ENCODE results near the gene SFPQ. TPM values are rescaled to one million over a fixed set of nuclear protein-coding genes. Genes with fewer than 3 reads are reported as not detected.
"Not testable (repeated sequence)": the region's sequence is repeated elsewhere in the genome, so short reads cannot be mapped to it uniquely, and the experiment has no call there.

The SFPQ gene
- total RNA-seq = 276 and 355 TPM in 2 replicates

GRCh38 chr1:35192853-35193664 is at the start of gene SFPQ:
TSS of gene SFPQ (minus strand) at chr1:35193145. CDS start at chr1:35193049, 96 bp downstream.
- peak; percentile 99 for DNase-seq

DNA sequence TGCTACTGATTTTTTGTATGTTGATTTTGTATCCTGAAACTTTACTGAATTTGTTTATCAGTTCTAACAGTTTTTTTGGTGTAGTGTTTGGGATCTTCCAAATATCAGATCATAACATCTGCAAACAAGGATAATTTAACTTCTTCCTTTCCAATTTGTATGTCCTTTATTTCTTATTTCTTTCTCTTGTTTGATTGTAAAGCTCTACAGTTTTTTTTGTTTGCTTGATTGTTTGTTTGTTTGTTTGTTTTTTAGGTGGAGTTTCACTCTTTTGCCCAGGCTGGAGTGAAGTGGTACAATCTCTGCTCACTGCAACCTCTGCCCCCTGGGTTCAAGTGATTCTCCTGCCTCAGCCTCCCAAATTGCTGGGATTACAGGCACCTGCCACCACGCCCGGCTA is 43.8 kb upstream of the SFPQ start:
- DNase-seq = not testable (repeated sequence)

DNA sequence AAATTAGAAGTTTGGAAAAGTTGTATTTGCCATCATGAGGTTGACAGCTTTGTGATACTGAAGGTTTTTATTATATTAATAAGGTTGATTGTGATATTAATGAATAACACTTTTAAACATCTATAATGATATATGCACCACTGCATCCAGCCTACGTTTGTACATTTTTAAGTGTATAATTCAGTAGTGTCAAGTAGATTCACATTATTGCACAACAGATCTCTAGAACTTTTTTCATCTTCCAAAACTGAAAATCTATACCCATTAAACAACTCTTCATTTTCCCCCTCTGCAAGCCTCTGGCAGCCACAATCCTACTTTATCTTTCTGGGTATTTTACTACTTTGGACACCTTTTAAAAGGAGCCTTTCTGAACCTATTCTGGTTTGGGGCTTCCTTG is 38.3 kb upstream of the SFPQ start:
- DNase-seq = no peak

DNA sequence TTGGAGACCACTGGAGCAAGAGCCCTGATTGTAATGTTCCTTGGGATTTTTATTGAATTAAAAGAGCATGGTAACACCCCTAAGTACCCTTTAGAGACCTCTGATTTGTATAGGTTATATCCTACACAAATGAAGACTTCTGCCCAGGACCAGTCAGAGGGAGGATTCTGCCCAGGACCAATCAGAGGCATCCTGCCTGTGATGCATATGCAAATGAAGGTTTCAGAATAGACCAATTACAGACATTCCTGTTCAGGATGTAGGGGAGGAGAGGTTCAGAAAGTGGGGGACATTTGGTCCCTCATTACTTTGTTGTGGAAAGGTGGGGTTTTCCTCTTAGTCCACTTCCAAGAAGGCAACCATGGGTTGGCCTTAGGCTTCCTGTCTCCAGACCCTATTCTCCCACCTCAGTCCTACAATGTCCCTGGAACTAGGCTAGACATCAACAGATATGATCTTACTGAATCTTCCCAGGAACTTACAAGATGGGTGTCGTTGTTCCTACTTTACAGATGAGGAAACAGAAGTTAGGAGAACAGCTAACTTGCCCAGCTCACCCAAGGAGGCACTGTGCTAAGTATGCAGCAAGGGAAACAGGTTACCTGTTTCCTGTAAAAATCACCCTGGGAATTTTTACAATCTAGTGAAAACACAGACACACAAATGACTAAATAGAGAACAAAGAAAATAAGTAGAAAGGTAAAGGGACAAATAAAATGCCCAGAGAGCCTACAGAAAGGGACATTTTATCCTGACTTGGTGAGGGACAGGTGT is 36.8 kb upstream of the SFPQ start:
- DNase-seq = no peak

GRCh38 chr1:35226546-35226945 is 33.6 kb upstream of the SFPQ start:
- no peak for DNase-seq

- DNase-seq = no peak
Measured at GRCh38 chr1:35223084-35223630, 30.2 kb upstream of the SFPQ start.

DNA sequence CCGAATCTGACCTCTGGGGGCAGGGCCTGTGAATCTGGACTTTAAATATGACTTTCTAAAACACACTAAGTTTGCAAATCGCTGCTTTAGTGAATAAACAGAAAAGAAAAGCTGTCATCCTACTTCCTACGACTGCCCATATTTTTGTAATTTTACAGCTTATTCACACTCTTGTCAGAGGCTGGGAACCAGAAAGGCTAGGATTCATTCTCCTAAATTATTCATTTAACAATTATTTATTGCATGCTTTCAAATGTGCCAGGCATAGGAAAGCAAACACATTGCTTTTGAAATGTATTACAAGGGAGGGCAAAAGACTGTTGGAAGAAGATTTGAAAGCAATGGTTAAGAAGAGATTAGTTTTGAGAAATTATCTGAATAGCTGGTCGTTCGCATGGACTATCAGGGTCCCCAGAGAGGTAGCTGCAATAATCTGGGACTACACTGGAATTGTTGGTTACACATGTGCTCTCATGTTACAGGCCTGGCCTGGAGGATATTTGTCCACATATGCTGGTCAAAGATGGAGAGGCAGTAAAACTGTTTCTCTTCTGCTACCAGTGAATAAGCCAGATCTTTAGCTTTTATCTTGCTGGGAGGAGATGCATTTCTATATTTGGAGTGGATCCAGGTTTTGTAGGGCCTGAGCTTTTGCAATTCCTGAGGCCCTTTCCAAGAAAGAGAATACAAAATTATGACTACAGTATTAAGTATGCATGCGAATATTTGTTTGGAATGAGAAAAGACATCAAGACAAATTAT is 29.6 kb upstream of the SFPQ start:
- no peak for DNase-seq

- peak; percentile 52 for DNase-seq
Measured at GRCh38 chr1:35220976-35221375, 28.0 kb upstream of the SFPQ start.

DNA sequence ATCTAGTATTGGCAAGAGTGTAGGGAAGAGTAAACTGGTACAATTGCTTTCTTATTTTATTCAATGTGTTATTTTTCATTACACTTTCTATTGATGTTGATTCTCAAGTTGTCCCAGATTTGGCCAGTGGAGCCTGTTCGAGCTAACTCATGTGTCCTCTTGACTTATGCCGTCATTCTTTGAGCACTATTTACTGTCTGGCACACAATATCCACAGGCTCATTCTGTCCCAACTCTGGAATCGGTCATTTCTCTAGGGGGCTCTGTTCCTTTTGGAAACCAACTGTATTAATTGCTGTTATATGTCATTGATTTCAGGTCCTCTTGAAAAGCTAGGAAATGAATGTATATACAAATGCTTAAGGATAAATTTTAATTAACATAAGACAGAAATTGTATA is 22.4 kb upstream of the SFPQ start:
- no peak for DNase-seq

DNA sequence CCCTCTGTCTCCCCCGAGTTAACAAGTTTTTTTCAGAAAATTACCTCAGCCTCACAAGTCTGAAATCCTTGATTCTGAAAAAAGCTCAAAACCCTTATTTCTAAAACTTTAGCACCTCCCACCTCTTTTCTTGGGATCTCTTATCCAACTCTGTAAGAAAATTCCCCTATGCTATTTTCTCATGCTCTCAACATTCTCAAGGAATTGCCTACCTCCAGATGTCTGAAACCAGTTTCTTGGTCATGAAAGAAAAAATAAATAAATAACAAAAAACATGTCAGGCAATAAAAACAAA is 18.1 kb upstream of the SFPQ start:
- DNase-seq = no peak

- DNase-seq = no peak
Measured at GRCh38 chr1:35210321-35211119, 17.6 kb upstream of the SFPQ start.

DNA sequence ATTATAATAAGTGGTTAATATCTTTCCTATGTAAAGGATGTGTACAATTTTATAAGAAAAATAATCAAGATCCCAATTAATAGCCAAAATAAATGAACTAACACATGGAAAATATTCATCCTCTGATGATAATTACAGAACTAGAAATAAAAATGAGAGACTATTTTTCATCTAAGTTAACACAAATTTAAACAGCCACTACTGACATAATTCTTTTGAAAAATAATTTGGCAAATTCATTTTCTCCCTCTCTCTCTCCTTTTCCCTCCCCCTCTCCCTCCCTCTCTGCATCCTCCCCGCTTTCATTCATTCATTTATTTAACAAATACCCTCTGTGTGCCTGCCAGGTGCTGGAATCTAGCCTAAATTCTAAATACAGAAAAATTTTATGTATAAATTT is 10.3 kb upstream of the SFPQ start:
- DNase-seq = no peak

GRCh38 chr1:35202048-35202719 is 9.2 kb upstream of the SFPQ start:
- DNase-seq = peak; percentile 92

- no peak for DNase-seq
Measured at GRCh38 chr1:35201631-35202030, 8.7 kb upstream of the SFPQ start.

GRCh38 chr1:35192056-35192852 is 691 bp downstream of the SFPQ start:
- peak; percentile 88 for DNase-seq

GRCh38 chr1:35191429-35192055 is 1.4 kb downstream of the SFPQ start:
- no peak for DNase-seq

GRCh38 chr1:35190784-35191183 is 2.2 kb downstream of the SFPQ start:
- peak; percentile 21 for DNase-seq

DNA sequence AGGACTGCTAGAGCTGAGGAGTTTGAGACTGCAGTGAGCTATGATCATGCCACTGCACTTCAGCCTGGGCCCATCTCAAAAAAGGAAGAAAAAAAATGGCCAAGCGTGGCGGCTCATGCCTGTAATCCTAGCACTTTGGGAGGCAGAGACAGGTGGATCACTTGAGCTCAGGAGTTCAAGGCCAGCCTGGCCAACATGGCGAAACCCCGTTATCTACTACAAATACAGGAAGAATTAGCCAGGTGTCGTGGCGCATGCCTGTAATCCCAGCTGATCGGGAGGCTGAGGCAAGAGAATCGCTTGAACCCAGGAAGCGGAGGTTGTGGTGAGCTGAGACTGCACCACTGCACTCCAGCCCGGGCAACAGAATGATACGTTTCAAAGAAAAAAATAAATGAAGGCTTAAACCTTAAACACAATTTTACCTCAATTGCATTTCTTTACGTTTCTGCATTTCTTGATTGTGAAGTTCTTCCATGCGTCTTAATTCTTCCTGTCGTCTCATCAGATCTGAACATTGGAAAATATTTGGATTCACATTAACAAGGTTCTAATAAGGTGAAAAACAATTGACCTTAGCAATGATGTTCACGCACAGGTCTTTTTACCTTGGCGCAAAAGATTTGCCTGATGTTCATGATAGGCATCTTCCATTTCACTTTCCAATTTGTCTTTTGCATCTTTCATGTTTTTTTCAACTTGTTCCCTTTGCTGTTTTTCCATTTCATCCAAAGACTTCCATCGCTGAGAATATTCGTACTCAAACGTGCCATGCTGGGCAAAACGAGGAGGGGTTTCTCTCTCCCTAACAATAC is 4.2 kb downstream of the SFPQ start:
- DNase-seq = no peak

DNA sequence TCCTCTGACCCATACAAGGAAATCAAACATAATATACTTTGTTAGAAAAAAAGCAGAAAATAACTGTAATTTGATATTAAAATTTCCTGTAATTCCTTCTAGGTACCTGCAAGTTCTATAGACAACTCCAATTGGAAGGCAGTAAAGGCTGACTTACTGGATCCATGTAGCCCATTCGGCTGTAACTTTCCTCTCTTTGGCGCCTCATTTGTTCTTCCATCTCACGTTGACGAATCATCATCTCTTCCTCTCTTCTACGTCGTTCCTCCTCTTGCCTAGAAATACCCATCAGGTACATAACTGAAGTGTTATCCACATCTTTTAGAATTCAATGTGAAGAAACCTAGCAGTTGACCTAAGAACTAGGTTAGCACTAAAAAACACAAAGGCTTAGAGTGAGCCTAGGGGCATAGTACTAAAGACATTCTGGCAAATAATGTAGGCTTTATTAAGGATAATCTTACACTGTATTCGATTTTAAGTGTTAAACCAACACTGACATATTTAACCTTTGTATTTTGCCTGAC is 5.1 kb downstream of the SFPQ start:
- no peak for DNase-seq
